Vagina (tissue), 2 donors: ENCODE data around the gene PHACTR3.

Experiments used
- POLR2A ChIP-seq, 2 donors: fragments of 450-650 bp; IDR thresholded peaks; one replicate each; pipeline ENCODE4 v1.6.1; 2017; ENCODE audit warnings: antibody characterized with exemption in 2 of 2, mild to moderate bottlenecking in 2 of 2, moderate library complexity in 2 of 2
- POLR2AphosphoS5 ChIP-seq, 2 donors: sonication (generic); formaldehyde crosslinking; IDR thresholded peaks; one replicate each; pipeline ENCODE4 v1.9.0; 2017; ENCODE audit warnings: antibody characterized with exemption in 2 of 2, mild to moderate bottlenecking in 2 of 2, low read depth in 1 of 2; ENCODE audit not compliant: insufficient read depth in 1 of 2
- TF ChIP-seq, protein P1 (sequence below), 3 experiments: fragments of 450-650 bp in 2 of 3; fragments of 200-600 bp in 1 of 3; sonication (generic) in 1 of 3; IDR thresholded peaks; one replicate each; pipeline ENCODE4 v1.5.1; 2017 to 2019; ENCODE audit warnings: antibody characterized with exemption in 3 of 3, mild to moderate bottlenecking in 2 of 3, moderate library complexity in 2 of 3

- no peak for TF ChIP-seq POLR2A (IDR thresholded peaks at IDR 0.05)
- TF ChIP-seq, protein P1, sequence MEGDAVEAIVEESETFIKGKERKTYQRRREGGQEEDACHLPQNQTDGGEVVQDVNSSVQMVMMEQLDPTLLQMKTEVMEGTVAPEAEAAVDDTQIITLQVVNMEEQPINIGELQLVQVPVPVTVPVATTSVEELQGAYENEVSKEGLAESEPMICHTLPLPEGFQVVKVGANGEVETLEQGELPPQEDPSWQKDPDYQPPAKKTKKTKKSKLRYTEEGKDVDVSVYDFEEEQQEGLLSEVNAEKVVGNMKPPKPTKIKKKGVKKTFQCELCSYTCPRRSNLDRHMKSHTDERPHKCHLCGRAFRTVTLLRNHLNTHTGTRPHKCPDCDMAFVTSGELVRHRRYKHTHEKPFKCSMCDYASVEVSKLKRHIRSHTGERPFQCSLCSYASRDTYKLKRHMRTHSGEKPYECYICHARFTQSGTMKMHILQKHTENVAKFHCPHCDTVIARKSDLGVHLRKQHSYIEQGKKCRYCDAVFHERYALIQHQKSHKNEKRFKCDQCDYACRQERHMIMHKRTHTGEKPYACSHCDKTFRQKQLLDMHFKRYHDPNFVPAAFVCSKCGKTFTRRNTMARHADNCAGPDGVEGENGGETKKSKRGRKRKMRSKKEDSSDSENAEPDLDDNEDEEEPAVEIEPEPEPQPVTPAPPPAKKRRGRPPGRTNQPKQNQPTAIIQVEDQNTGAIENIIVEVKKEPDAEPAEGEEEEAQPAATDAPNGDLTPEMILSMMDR (IDR thresholded peaks at IDR 0.05): no peak
- no peak for TF ChIP-seq POLR2AphosphoS5 (IDR thresholded peaks at IDR 0.05; ENCODE audit: insufficient read depth in 1 of 2, low read depth in 1 of 2)
These were observed 94.3 kb downstream of the PHACTR3 start for GRCh38 chr20:59698598-59698997.
